GM12874 (cell line): ENCODE results near the gene SCARB1.

ENCODE experiments used
- TF ChIP-seq, protein P1 (sequence below): IDR thresholded peaks from 2 replicates; pipeline ENCODE4 v1.5.1; 2011; ENCODE audit warnings: low read depth, mild to moderate bottlenecking, control low read depth, low read length, moderate library complexity; ENCODE audit not compliant: insufficient read depth

SCARB1 gene

DNA sequence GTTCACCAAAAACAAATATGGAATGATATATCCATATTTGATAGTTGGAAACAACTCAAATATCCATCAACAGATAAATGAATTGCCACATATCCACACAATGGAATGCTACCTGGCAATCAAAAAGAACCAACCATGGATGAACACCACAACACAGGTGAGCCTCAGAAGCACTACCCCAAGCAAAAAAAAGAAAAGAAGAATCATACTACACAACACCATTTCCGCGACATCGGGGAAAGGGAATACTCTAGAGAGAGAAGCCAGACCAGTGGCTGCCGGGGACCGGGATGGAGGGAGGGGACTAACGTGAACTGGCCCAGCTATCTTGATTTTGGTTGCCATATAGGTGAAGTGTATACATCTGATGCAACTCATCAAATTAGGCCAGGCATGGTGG, 41.4 kb downstream of the SCARB1 start:
- TF ChIP-seq, protein P1, sequence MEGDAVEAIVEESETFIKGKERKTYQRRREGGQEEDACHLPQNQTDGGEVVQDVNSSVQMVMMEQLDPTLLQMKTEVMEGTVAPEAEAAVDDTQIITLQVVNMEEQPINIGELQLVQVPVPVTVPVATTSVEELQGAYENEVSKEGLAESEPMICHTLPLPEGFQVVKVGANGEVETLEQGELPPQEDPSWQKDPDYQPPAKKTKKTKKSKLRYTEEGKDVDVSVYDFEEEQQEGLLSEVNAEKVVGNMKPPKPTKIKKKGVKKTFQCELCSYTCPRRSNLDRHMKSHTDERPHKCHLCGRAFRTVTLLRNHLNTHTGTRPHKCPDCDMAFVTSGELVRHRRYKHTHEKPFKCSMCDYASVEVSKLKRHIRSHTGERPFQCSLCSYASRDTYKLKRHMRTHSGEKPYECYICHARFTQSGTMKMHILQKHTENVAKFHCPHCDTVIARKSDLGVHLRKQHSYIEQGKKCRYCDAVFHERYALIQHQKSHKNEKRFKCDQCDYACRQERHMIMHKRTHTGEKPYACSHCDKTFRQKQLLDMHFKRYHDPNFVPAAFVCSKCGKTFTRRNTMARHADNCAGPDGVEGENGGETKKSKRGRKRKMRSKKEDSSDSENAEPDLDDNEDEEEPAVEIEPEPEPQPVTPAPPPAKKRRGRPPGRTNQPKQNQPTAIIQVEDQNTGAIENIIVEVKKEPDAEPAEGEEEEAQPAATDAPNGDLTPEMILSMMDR = no peak

DNA sequence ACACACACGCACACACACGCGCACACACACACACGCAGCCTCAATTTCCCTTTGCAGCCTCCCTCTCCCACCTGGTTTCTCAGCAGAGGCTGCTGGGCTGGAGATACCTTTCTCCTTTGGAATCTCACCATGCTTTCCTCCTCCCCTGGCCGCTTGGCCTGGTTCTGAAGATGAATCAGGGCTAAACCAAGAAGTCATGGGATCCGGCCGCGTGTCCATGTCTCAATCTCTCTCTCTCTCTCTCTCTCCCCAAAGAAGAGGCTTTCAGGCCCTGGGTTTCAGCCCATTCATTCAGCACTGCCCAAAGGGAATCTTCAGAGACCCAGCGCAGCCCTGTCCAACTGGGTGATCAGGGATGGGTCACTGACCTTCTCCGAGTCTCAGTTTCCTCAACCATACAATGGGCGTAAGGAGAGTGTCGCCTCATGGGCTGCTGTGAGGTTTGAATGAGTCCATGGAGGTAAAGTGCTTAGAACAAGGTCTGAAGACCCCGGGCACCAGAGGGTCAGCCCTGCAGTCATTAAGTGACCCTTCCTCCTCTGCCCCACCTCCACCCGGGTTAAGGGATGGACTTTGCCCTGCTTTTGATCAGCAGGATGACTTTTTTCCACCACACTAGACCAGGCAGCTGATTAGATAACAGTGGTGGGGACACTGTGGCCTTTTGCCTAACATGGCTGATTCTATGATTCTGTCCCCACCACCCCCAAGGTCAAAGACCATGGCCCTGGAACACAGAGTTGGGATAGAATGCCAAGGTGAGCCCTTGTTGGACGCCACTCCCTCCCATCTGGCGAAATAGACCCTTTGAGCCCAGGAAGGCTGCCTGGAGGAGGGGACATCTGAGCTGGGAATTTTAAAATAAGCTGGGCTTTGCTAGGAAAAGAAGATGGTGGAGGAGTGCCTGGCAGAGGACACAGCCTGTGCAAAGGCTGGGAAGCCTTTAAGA, 42.1 kb downstream of the SCARB1 start:
- TF ChIP-seq, protein P1 = no peak

DNA sequence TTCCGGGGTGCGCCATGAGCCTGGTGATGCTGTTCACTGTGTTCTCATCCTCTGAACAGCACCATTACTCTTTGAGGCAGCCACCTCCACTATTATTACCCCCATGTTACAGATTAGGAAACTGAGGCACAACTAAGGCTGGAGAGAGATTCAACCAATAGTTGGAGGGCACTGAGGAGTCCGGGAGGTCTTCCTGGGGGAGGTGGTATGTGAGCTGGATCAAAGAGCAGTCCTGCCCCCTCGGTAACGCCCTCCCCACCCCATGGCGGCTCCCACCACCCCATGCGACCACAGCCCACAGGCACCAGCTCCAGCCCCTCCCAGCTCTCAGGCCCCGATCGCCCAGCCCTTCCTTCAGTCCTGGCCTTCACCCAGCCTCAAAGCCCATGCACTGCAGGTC, 43.5 kb downstream of the SCARB1 start:
- TF ChIP-seq, protein P1 = no peak

DNA sequence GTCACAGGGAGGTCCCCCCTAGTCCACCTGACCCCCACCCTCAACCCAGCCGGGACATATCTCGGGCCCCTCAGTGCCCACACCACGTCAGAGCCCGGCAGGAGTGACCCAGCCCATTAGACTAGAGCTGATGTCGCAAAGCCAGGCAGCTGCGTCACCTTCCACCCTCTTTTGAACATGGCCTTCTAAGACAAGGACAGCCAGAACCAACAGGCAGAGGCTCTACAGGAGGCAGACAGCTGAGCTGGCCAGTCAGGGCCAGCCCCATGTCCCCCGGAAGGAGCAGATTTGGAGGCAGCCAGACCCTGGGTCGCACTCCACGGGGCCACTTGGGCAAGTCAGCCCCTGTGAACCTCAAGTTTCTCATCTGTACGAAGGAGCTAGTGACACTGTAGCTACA, 44.1 kb downstream of the SCARB1 start:
- TF ChIP-seq, protein P1 = no peak

DNA sequence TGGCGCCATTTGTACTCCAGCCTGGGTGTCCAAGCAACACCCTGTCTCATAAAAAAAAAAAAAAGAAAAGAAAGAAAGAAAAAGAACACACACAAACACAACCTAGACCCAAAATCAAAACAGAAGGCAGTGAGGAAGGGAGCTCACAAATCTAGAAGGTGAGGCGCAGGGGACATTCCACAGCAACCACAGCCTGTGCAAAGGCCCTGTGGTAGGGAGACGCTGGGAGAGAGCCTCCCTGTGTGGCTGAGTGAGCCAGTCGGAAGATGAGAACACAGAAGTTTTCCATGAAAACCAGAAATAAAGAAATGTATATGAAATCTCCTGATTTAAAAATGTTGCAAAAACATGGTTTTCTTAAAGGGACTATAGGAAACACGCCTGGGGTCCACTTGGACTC, 44.6 kb downstream of the SCARB1 start:
- TF ChIP-seq, protein P1 = no peak

DNA sequence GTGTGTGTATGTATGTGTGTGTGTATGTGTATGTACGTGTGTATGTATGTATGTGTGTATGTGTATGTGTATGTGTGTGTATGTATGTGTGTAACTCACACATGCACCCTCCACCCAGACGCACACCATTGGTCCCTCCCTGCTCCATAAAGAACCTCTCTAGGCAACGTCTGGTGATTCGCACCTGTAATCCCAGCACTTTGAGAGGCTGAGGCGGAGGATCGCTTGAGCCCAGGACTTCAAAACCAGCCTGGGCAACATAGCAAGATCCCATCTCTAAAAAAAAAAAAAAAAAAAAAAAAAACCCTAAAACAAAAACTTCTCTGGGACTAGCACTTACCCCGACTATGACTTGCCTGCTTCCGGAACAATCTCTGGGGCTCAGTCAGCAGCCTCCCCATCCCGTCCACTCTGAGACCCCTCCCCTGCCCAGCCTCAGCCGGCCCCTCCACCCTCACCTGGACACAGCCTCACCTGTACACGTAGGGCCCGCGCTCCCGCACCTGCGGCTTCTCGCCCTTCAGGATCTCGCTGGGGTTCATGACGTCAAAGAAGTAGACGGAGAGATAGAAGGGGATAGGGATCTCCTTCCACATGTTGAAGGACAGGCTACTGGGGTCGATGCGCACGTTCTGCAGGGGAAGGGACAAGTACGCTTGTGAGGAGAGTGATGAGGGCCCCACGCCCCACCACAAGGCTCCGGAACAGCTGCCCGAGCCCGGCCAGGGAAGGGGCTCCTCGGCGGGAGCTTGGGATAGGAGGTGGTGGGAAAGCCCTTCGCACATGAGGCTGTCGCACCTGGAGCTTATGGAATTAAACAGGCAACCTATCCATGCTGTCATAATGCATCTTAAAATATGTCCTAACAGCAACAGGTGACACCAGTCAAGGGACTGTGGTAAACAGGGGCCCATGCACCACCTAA, 46.3 kb downstream of the SCARB1 start:
- TF ChIP-seq, protein P1 = no peak

DNA sequence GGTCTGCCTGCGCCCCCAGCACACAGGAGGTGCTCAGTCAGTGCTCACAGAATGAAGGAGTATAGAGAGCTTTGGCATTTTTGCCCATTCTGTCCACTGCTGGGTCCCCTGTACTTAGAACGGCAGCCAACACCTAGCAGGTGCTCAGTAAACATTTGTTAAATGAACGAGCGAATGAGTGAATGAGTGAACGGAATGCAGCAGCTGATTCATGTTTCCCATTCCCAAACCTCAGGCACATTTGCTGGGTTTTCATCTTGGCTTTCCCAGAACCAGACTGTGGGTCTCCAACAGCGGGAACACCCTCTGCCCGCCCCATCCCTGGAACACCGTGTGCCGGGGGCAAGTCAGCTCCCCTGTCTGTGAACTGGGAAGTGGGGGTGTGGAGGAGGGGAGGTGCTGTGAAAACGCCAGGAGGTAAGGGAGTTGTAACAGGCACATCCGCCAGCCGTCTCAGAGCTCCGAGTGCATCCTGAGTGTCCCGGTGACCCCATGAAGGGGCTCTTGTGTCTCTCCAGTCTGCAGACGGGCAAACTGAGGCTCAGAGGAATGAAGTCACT, 47.3 kb downstream of the SCARB1 start:
- TF ChIP-seq, protein P1 = no peak
